22Rv1 (cell line): ENCODE results near the gene DPCD.

Experiments
- ZFX ChIP-seq: fragments of 450-650 bp; IDR thresholded peaks from 2 replicates; pipeline ENCODE4 v1.6.1; 2017; ENCODE audit warnings: antibody characterized with exemption, borderline replicate concordance
- TF ChIP-seq, protein P1 (sequence below): fragments of 450-650 bp; IDR thresholded peaks from 2 replicates; pipeline ENCODE4 v1.5.1; 2017; ENCODE audit warnings: mild to moderate bottlenecking

DNA sequence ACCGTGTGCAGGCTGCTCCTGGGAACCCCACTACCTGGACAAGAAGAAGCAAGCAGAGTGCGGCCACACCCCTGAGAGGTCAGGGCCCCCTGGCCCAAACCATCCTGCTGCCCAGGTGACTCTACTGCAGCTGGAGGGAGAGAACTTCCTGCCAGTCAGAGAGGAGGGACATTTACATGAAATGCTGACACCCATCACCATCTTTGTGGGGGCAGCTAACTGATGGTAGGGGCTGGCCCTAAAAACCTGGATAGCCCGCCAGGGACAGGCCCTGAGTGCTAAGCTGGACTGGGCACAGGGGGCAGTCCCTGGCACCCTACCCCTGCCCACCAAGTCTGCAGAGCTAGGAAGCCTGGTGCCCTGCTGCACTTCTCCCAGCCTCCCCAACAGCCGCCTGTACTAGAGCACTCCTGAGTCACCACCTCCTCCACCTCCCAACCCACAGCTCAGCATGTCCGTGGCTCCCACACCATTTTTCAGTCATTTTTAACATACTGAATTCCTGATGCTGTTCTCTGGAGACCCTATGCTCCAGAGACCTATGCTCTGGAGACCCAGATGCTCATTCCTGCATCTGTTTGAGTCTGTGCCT, 27.5 kb downstream of the DPCD start:
- TF ChIP-seq, protein P1, sequence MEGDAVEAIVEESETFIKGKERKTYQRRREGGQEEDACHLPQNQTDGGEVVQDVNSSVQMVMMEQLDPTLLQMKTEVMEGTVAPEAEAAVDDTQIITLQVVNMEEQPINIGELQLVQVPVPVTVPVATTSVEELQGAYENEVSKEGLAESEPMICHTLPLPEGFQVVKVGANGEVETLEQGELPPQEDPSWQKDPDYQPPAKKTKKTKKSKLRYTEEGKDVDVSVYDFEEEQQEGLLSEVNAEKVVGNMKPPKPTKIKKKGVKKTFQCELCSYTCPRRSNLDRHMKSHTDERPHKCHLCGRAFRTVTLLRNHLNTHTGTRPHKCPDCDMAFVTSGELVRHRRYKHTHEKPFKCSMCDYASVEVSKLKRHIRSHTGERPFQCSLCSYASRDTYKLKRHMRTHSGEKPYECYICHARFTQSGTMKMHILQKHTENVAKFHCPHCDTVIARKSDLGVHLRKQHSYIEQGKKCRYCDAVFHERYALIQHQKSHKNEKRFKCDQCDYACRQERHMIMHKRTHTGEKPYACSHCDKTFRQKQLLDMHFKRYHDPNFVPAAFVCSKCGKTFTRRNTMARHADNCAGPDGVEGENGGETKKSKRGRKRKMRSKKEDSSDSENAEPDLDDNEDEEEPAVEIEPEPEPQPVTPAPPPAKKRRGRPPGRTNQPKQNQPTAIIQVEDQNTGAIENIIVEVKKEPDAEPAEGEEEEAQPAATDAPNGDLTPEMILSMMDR = no peak
- no peak for TF ChIP-seq ZFX
